Endothelial cell of umbilical vein (primary cell): Measurements from ENCODE around the gene DGCR6L. TPM values are rescaled to one million over a fixed set of nuclear protein-coding genes. Genes with fewer than 3 reads are reported as not detected.

Source experiments
- BruUV-seq: library from RNA; stranded (reverse); fragments of 400-500 nt; replicated peaks from 2 replicates; lab custom pipeline; 2021; lab: Mats Ljungman, UMichigan
- CTCF ChIA-PET: fragments of 300-600, 350-600 bp; sonication (Branson Sonifier 250); formaldehyde crosslinking; loops from one replicate; lab custom pipeline; 2021; ENCODE audit warnings: antibody characterized with exemption, inconsistent platforms; lab: Charles Lee
- POLR2A ChIA-PET: fragments of 300-600, 350-600 bp; sonication (Branson Sonifier 250); formaldehyde crosslinking; loops from one replicate; lab custom pipeline; 2021; ENCODE audit warnings: antibody characterized with exemption, inconsistent platforms; lab: Charles Lee
- DNase-seq: peaks from one replicate; pipeline ENCODE4 v3.0.0-alpha.2; 2011; ENCODE audit warnings: low read depth, low spot score
- FAIRE-seq: peaks from 2 replicates; lab custom pipeline; 2011; peaks lifted over from hg19 to GRCh38; lab: Jason Lieb, UNC
- H2AFZ ChIP-seq: 2 replicates; pipeline ENCODE4 v1.6.0; 2012; ENCODE audit warnings: low read depth, low read length, control low read depth, inconsistent platforms
- H3K27ac ChIP-seq: 2 replicates; pipeline ENCODE4 v1.5.1; 2011; ENCODE audit warnings: low read depth, mild to moderate bottlenecking, control low read depth, low read length, moderate library complexity; ENCODE audit not compliant: insufficient read depth
- H3K27me3 ChIP-seq, 2 experiments: 2 replicates each; pipeline versions ENCODE4 v1.6.0 to v1.6.1; 2011; ENCODE audit warnings: low read length in 2 of 2, mixed read lengths in 1 of 2; ENCODE audit not compliant: control insufficient read depth in 2 of 2, insufficient read depth in 2 of 2
- H3K36me3 ChIP-seq, 2 experiments: 2 replicates in 1 of 2; 3 replicates in 1 of 2; pipeline ENCODE4 v1.5.1; 2011; ENCODE audit warnings: low read length in 2 of 2, mild to moderate bottlenecking in 1 of 2, moderate library complexity in 1 of 2; ENCODE audit not compliant: control insufficient read depth in 2 of 2, insufficient read depth in 2 of 2; ENCODE audit errors: extremely low read depth in 1 of 2
- H3K4me1 ChIP-seq: 3 replicates; pipeline ENCODE4 v1.5.1; 2011; ENCODE audit warnings: mild to moderate bottlenecking, low read length; ENCODE audit not compliant: control insufficient read depth, insufficient read depth; ENCODE audit errors: extremely low read depth
- H3K4me2 ChIP-seq: 2 replicates; pipeline ENCODE4 v1.6.1; 2011; ENCODE audit warnings: low read length, control low read depth, mixed read lengths; ENCODE audit not compliant: insufficient read depth
- H3K4me3 ChIP-seq, 3 experiments: fragments of 200-600 bp in 1 of 3; sonication (generic), shearing (Covaris generic) in 1 of 3; replicated peaks in 1 of 3; 2 replicates each; pipeline ENCODE4 v1.5.1; 2011 to 2016; ENCODE audit warnings: control low read depth in 3 of 3, low read length in 3 of 3, mild to moderate bottlenecking in 2 of 3, inconsistent platforms in 1 of 3, low read depth in 1 of 3, moderate library complexity in 1 of 3; ENCODE audit not compliant: insufficient read depth in 1 of 3
- H3K79me2 ChIP-seq: 2 replicates; pipeline ENCODE4 v1.6.0; 2012; ENCODE audit warnings: low read length, inconsistent platforms; ENCODE audit not compliant: control insufficient read depth, insufficient read depth
- H3K9ac ChIP-seq: replicated peaks from 2 replicates; pipeline ENCODE3; 2011; ENCODE audit warnings: low read length, control low read depth; ENCODE audit not compliant: insufficient read depth; ENCODE audit errors: extremely low read depth
- H3K9me1 ChIP-seq: replicated peaks from 3 replicates; pipeline ENCODE4 v1.6.0; 2011; ENCODE audit warnings: mild to moderate bottlenecking, low read length; ENCODE audit not compliant: control insufficient read depth, insufficient read depth; ENCODE audit errors: extremely low read depth
- H3K9me3 ChIP-seq: replicated peaks from 2 replicates; pipeline ENCODE4 v1.5.1; 2012; ENCODE audit warnings: low read length, inconsistent platforms; ENCODE audit not compliant: control insufficient read depth, insufficient read depth
- H4K20me1 ChIP-seq: replicated peaks from 2 replicates; pipeline ENCODE3; 2011; ENCODE audit warnings: mild to moderate bottlenecking, low read length; ENCODE audit not compliant: control insufficient read depth, insufficient read depth; ENCODE audit errors: extremely low read depth
- EZH2 ChIP-seq: IDR thresholded peaks from 2 replicates; pipeline ENCODE4 v1.6.1; 2012; ENCODE audit warnings: borderline replicate concordance, low read depth, mild to moderate bottlenecking, moderate library complexity, low read length, inconsistent platforms; ENCODE audit not compliant: severe bottlenecking
- FOS ChIP-seq: IDR thresholded peaks from 2 replicates; pipeline ENCODE4 v1.6.1; 2011; ENCODE audit warnings: mild to moderate bottlenecking, low read length, moderate library complexity, borderline replicate concordance; ENCODE audit not compliant: insufficient read depth
- GATA2 ChIP-seq: IDR thresholded peaks from 2 replicates; pipeline ENCODE4 v1.7.0; 2011; ENCODE audit warnings: low read depth, mild to moderate bottlenecking, moderate library complexity, mixed read lengths, low read length; ENCODE audit not compliant: insufficient read length, insufficient read depth
- JUN ChIP-seq: IDR thresholded peaks from 2 replicates; pipeline ENCODE4 v1.6.1; 2011; ENCODE audit warnings: borderline replicate concordance, low read depth; ENCODE audit not compliant: insufficient read length, insufficient read depth
- MYC ChIP-seq: IDR thresholded peaks from one replicate; pipeline ENCODE4 v1.6.1; 2011; ENCODE audit warnings: mild to moderate bottlenecking, low read depth, low read length
- POLR2AphosphoS5 ChIP-seq: IDR thresholded peaks from 2 replicates; pipeline ENCODE4 v1.6.1; 2012; ENCODE audit warnings: low read depth, mild to moderate bottlenecking, control low read depth, low read length, moderate library complexity; ENCODE audit not compliant: insufficient read depth
- dilution Hi-C: fragments of 300-500 bp; cut with MboI; formaldehyde crosslinking; loops from one replicate; pipeline ENCODE4 v1.15.0; 2019; ENCODE audit warnings: low sequenced_read_pairs; ENCODE audit not compliant: extremely low pct_ligation_motif_present
- intact Hi-C: fragments of 100-400 bp; cut with micrococcal nuclease; formaldehyde crosslinking; loops from one replicate; pipeline ENCODE4 v1.10.0; 2022
- polyA plus RNA-seq, 4 experiments: library from polyadenylated mRNA; depleted of rRNA in 3 of 4; stranded (reverse) in 3 of 4; unstranded in 1 of 4; fragments of >200 nt; gene quantifications; 2 replicates each; pipeline versions ENCODE4 v1.2.1 to v1.2.3, GENCODE V29; 2011 to 2012; ENCODE audit warnings: missing spikeins in 1 of 4
- total RNA-seq: library from RNA; stranded (reverse); gene quantifications from 2 replicates; pipeline ENCODE4 v1.2.3, GENCODE V29; 2021
- TF ChIP-seq, protein P1 (sequence below): IDR thresholded peaks from 2 replicates; pipeline ENCODE4 v1.6.1; 2011; ENCODE audit not compliant: insufficient read depth, insufficient read length
- TF ChIP-seq, protein P2 (sequence below), 2 donors: IDR thresholded peaks; 1 replicate in 1 of 2; 2 replicates in 1 of 2; pipeline ENCODE4 v1.5.1; 2011; ENCODE audit warnings: low read length in 2 of 2, mild to moderate bottlenecking in 2 of 2, moderate library complexity in 2 of 2, control low read depth in 1 of 2, inconsistent platforms in 1 of 2, low read depth in 1 of 2; ENCODE audit not compliant: insufficient read depth in 1 of 2; ENCODE audit errors: extremely low read depth in 1 of 2

The DGCR6L gene
- total and polyA plus RNA-seq, 2 donors (not counting 3 experiments of a cell fraction or from before 2014, with no cell fraction given), result 38.0 to 67.5 TPM

- BruUV-seq, result no TSS peak
- H2AFZ ChIP-seq, result no peak overlapping the region
- H3K36me3 ChIP-seq, result no peaks in the 10 kb centered on the region
These were observed 22.3 kb downstream of the DGCR6L start for GRCh38 chr22:20297414-20298109.

More at GRCh38 chr22:20297414-20298109, 22.3 kb downstream of the DGCR6L start:
- no peak for FAIRE-seq
- DNase-seq, result no peak
- no peak overlapping the region for H3K27ac ChIP-seq
- H3K4me2 ChIP-seq, result no peak overlapping the region
- no peak for TF ChIP-seq MYC
- no peak for TF ChIP-seq POLR2AphosphoS5
- no peak for TF ChIP-seq JUN
- no peak for TF ChIP-seq EZH2
- TF ChIP-seq, protein P1, sequence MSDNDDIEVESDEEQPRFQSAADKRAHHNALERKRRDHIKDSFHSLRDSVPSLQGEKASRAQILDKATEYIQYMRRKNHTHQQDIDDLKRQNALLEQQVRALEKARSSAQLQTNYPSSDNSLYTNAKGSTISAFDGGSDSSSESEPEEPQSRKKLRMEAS, result no peak
- TF ChIP-seq, protein P2, sequence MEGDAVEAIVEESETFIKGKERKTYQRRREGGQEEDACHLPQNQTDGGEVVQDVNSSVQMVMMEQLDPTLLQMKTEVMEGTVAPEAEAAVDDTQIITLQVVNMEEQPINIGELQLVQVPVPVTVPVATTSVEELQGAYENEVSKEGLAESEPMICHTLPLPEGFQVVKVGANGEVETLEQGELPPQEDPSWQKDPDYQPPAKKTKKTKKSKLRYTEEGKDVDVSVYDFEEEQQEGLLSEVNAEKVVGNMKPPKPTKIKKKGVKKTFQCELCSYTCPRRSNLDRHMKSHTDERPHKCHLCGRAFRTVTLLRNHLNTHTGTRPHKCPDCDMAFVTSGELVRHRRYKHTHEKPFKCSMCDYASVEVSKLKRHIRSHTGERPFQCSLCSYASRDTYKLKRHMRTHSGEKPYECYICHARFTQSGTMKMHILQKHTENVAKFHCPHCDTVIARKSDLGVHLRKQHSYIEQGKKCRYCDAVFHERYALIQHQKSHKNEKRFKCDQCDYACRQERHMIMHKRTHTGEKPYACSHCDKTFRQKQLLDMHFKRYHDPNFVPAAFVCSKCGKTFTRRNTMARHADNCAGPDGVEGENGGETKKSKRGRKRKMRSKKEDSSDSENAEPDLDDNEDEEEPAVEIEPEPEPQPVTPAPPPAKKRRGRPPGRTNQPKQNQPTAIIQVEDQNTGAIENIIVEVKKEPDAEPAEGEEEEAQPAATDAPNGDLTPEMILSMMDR (IDR thresholded peaks at IDR 0.05; ENCODE audit: extremely low read depth in 1 of 2, insufficient read depth in 1 of 2, low read depth in 1 of 2, low read length in 2 of 2), result no peak
- TF ChIP-seq GATA2, result no peak
- TF ChIP-seq FOS, result no peak
- dilution Hi-C loops, result no loop called here
- peaks cover 0 to 6% of the 10 kb centered on the region in 2 experiments for H3K27me3 ChIP-seq
- H3K9ac ChIP-seq, result no peak overlapping the region
- peaks cover 8% of the 10 kb centered on the region for H3K4me1 ChIP-seq
- POLR2A ChIA-PET, result no interaction called here
- H3K79me2 ChIP-seq, result no peaks in the 10 kb centered on the region
- H4K20me1 ChIP-seq, result no peaks in the 10 kb centered on the region
- intact Hi-C loops, result no loop called here
- no peak overlapping the region for H3K4me3 ChIP-seq
- CTCF ChIA-PET, result no interaction called here
- no peaks in the 10 kb centered on the region for H3K9me3 ChIP-seq
- no peaks in the 10 kb centered on the region for H3K9me1 ChIP-seq
